Omental fat pad (tissue), 4 donors: Measurements from ENCODE around the gene NLRP1. TPM values are rescaled to one million over a fixed set of nuclear protein-coding genes. Genes with fewer than 3 reads are reported as not detected.

Experiments used
- ATAC-seq: fragments of 150-250 bp; one replicate; pipeline ENCODE4 v1.9.1; 2016; ENCODE audit warnings: mild to moderate bottlenecking, moderate library complexity; ENCODE audit not compliant: low FRiP score
- DNase-seq: peaks from one replicate; pipeline ENCODE4 v3.0.0-alpha.2; 2019; ENCODE audit warnings: low spot score
- total RNA-seq, 4 donors: library from RNA; depleted of rRNA; stranded (reverse); fragments of >200 nt; gene quantifications; one replicate each; pipeline ENCODE4 v1.1.0, GENCODE V29; 2016
- TF ChIP-seq, protein P1 (sequence below), 3 donors: fragments of 450-650 bp; IDR thresholded peaks; one replicate each; pipeline ENCODE4 v1.5.1; 2016 to 2017; ENCODE audit warnings: antibody characterized with exemption in 3 of 3, mild to moderate bottlenecking in 3 of 3, moderate library complexity in 2 of 3

The NLRP1 gene
- total RNA-seq, 4 donors from 2014 or later: 26.1 to 88.3 (median 28.8) TPM

DNA sequence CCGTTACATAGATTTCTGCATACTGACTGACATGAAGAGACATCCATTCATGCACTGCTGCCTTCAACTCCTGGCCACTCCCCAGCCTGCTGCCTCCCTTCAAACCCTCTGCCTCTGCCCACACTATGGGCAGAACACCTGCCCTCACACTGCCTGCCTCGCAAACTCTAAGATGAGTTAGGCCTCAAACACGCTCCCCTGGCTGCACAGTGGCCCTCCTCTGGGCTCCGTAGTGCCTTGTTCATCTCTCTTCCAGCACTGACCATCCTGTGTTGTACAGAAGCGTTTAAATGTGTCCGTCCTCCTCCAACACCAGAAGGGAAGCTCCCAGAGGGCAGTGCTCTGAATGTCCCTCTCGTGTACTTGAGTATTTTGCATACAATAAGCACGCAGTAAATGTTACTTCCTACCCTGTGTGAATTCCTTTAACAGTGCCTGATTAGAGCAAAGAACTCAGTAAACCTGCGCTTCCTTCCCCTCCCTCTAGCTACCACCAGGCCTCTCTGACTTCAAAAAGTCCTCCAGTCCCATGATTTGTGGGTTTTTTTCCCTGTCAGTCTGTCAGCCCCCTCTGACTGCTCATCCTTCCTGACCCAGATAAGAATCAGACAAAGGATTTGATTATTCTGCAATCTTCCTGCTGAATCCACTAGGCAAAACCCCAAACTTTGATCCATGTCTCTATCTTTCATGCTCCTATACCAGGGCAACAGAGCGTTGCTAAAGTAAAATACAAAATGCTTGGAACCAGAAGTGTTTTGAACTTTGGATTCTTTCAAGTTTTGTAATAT lies 119.4 kb downstream of the NLRP1 start:
- TF ChIP-seq, protein P1, sequence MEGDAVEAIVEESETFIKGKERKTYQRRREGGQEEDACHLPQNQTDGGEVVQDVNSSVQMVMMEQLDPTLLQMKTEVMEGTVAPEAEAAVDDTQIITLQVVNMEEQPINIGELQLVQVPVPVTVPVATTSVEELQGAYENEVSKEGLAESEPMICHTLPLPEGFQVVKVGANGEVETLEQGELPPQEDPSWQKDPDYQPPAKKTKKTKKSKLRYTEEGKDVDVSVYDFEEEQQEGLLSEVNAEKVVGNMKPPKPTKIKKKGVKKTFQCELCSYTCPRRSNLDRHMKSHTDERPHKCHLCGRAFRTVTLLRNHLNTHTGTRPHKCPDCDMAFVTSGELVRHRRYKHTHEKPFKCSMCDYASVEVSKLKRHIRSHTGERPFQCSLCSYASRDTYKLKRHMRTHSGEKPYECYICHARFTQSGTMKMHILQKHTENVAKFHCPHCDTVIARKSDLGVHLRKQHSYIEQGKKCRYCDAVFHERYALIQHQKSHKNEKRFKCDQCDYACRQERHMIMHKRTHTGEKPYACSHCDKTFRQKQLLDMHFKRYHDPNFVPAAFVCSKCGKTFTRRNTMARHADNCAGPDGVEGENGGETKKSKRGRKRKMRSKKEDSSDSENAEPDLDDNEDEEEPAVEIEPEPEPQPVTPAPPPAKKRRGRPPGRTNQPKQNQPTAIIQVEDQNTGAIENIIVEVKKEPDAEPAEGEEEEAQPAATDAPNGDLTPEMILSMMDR (IDR thresholded peaks at IDR 0.05): no peak
- ATAC-seq: no peak
- no peak for DNase-seq

Other genes with a start within 250 kb of the NLRP1 start
- 10 to 100 TPM; 61.6 to 92.3 (median 70.6) TPM for gene NUP88, start 164.8 kb downstream of the NLRP1 start, total RNA-seq
- gene RPAIN, start 164.3 kb downstream of the NLRP1 start, total RNA-seq: 10 to 100 TPM; 27.9 to 44.8 (median 30.7) TPM
- gene C1QBP, start 145.4 kb downstream of the NLRP1 start, total RNA-seq: 100 to 1,000 TPM in 2 of 4 donors, 10 to 100 TPM in 2; 89.8 to 149 (median 102) TPM
- 10 to 100 TPM; 10.2 to 34.1 (median 10.7) TPM for gene DHX33, start 115.5 kb downstream of the NLRP1 start, total RNA-seq
- 10 to 100 TPM; 31.4 to 47.3 (median 42.2) TPM for gene DERL2, start 98.3 kb downstream of the NLRP1 start, total RNA-seq
- 10 to 100 TPM; 13.8 to 21.3 (median 15.7) TPM for gene MIS12, start 97.9 kb downstream of the NLRP1 start, total RNA-seq